IMR-90 (cell line): Measurements from ENCODE around the gene DISC1. TPM values are rescaled to one million over a fixed set of nuclear protein-coding genes. Genes with fewer than 3 reads are reported as not detected.

ENCODE experiments used
- ATAC-seq: fragments of 200-7000 bp; cut with Tn5 transposase; 2 replicates; pipeline ENCODE4 v1.9.1; 2020; ENCODE audit warnings: low read depth, mild to moderate bottlenecking, moderate library complexity
- BruUV-seq: library from RNA; stranded (reverse); fragments of 400-500 nt; replicated peaks from 2 replicates; lab custom pipeline; 2021; lab: Mats Ljungman, UMichigan
- CTCF ChIA-PET: fragments of 300-600 bp; formaldehyde crosslinking; extraction: SDS; loops from one replicate; lab custom pipeline; 2021; ENCODE audit warnings: antibody characterized with exemption; lab: Yijun Ruan, JAX
- POLR2A ChIA-PET: fragments of 300-600 bp; sonication (Branson Sonifier 250); formaldehyde crosslinking; loops from one replicate; lab custom pipeline; 2022; ENCODE audit warnings: antibody characterized with exemption; ENCODE audit not compliant: unreplicated experiment; lab: Charles Lee
- DNase-seq: peaks from one replicate; pipeline ENCODE4 v3.0.0; 2013
- H2AFZ ChIP-seq: replicated peaks from 2 replicates; pipeline ENCODE3; 2013; ENCODE audit warnings: low read length, mild to moderate bottlenecking; ENCODE audit not compliant: poor library complexity
- H2AK5ac ChIP-seq: 2 replicates; pipeline ENCODE4 v1.6.1; 2013; ENCODE audit warnings: low read depth, low read length, inconsistent platforms
- H2AK9ac ChIP-seq: replicated peaks from 2 replicates; pipeline ENCODE3; 2013; ENCODE audit warnings: mild to moderate bottlenecking, low read depth, low read length, moderate library complexity; ENCODE audit not compliant: poor library complexity
- H2BK120ac ChIP-seq: 2 replicates; pipeline ENCODE4 v1.6.1; 2013; ENCODE audit warnings: low read depth, low read length, inconsistent platforms
- H2BK15ac ChIP-seq: 3 replicates; pipeline ENCODE4 v1.6.1; 2013; ENCODE audit warnings: low read depth, low read length, inconsistent platforms
- H2BK20ac ChIP-seq: 2 replicates; pipeline ENCODE4 v1.6.1; 2013; ENCODE audit warnings: low read depth, mild to moderate bottlenecking, inconsistent platforms, low read length, moderate library complexity
- H2BK5ac ChIP-seq: 2 replicates; pipeline ENCODE4 v1.6.1; 2013; ENCODE audit warnings: mild to moderate bottlenecking, low read depth, low read length, inconsistent platforms; ENCODE audit not compliant: poor library complexity, severe bottlenecking
- H3K14ac ChIP-seq: replicated peaks from 2 replicates; pipeline ENCODE4 v1.6.1; 2013; ENCODE audit warnings: low read depth, low read length, inconsistent platforms
- H3K18ac ChIP-seq: 2 replicates; pipeline ENCODE4 v1.6.1; 2013; ENCODE audit warnings: low read depth, low read length, control low read depth
- H3K23ac ChIP-seq: 2 replicates; pipeline ENCODE4 v1.6.1; 2013; ENCODE audit warnings: low read depth, low read length, inconsistent platforms
- H3K27ac ChIP-seq: 2 replicates; pipeline ENCODE4 v1.5.1; 2013; ENCODE audit warnings: mild to moderate bottlenecking, control low read depth, low read length; ENCODE audit not compliant: insufficient read depth
- H3K27me3 ChIP-seq: 2 replicates; pipeline ENCODE4 v1.6.1; 2013; ENCODE audit warnings: low read length; ENCODE audit not compliant: control insufficient read depth, insufficient read depth
- H3K36me3 ChIP-seq: 2 replicates; pipeline ENCODE4 v1.6.1; 2013; ENCODE audit warnings: low read length, mixed read lengths; ENCODE audit not compliant: control insufficient read depth, insufficient read depth
- H3K4ac ChIP-seq: 2 replicates; pipeline ENCODE4 v1.6.1; 2013; ENCODE audit warnings: low read depth, low read length, inconsistent platforms
- H3K4me1 ChIP-seq: 2 replicates; pipeline ENCODE4 v1.6.1; 2013; ENCODE audit warnings: low read length, mixed read lengths; ENCODE audit not compliant: control insufficient read depth, insufficient read depth
- H3K4me2 ChIP-seq: 2 replicates; pipeline ENCODE4 v1.6.1; 2013; ENCODE audit warnings: low read depth, mild to moderate bottlenecking, control low read depth, low read length, moderate library complexity
- H3K4me3 ChIP-seq: 2 replicates; pipeline ENCODE4 v1.5.1; 2013; ENCODE audit warnings: low read depth, mild to moderate bottlenecking, control low read depth, low read length, moderate library complexity; ENCODE audit not compliant: insufficient read depth
- H3K56ac ChIP-seq: 2 replicates; pipeline ENCODE4 v1.6.1; 2013; ENCODE audit warnings: low read length, inconsistent platforms; ENCODE audit not compliant: insufficient read depth; ENCODE audit errors: extremely low read depth
- H3K79me1 ChIP-seq, 2 experiments: 2 replicates each; pipeline ENCODE4 v1.6.1; 2013; ENCODE audit warnings: low read length in 2 of 2, inconsistent platforms in 1 of 2, low read depth in 1 of 2
- H3K9ac ChIP-seq: 2 replicates; pipeline ENCODE4 v1.6.1; 2013; ENCODE audit warnings: low read depth, low read length, control low read depth
- H3K9me1 ChIP-seq: 2 replicates; pipeline ENCODE4 v1.6.1; 2013; ENCODE audit warnings: low read length, inconsistent platforms; ENCODE audit not compliant: insufficient read depth
- H3K9me3 ChIP-seq: 2 replicates; pipeline ENCODE4 v1.6.1; 2013; ENCODE audit warnings: low read length; ENCODE audit not compliant: control insufficient read depth, insufficient read depth
- H4K20me1 ChIP-seq: 2 replicates; pipeline ENCODE4 v1.6.1; 2013; ENCODE audit warnings: low read length, inconsistent platforms; ENCODE audit not compliant: insufficient read depth
- H4K5ac ChIP-seq: 2 replicates; pipeline ENCODE4 v1.6.1; 2013; ENCODE audit warnings: mild to moderate bottlenecking, low read depth, low read length, control low read depth
- H4K8ac ChIP-seq, 2 experiments: 2 replicates each; pipeline ENCODE4 v1.6.1; 2013; ENCODE audit warnings: low read depth in 2 of 2, low read length in 2 of 2, control low read depth in 1 of 2, inconsistent platforms in 1 of 2
- H4K91ac ChIP-seq: 2 replicates; pipeline ENCODE4 v1.6.1; 2013; ENCODE audit warnings: low read depth, low read length, inconsistent platforms; ENCODE audit not compliant: insufficient read depth
- BHLHE40 ChIP-seq: fragments of 150-350 bp; IDR thresholded peaks from 2 replicates; pipeline ENCODE4 v1.6.1; 2016; ENCODE audit warnings: mild to moderate bottlenecking, low read depth, low read length
- CEBPB ChIP-seq: IDR thresholded peaks from 2 replicates; pipeline ENCODE4 v1.6.1; 2012; ENCODE audit warnings: low read depth, low read length, improper control_type of control experiment
- CHD1 ChIP-seq: IDR thresholded peaks from 2 replicates; pipeline ENCODE4 v1.6.1; 2012; ENCODE audit warnings: low read depth, low read length, improper control_type of control experiment
- CTCF ChIP-seq: conservative IDR thresholded peaks from 2 replicates; pipeline ENCODE4 v1.5.1; 2012; ENCODE audit warnings: mild to moderate bottlenecking, low read depth, low read length, improper control_type of control experiment
- ELK1 ChIP-seq: fragments of 150-350 bp; IDR thresholded peaks from 2 replicates; pipeline ENCODE4 v1.6.1; 2016; ENCODE audit warnings: low read depth, mild to moderate bottlenecking, low read length, moderate library complexity, borderline replicate concordance
- FOS ChIP-seq: fragments of 150-350 bp; IDR thresholded peaks from 2 replicates; pipeline ENCODE4 v1.6.1; 2016; ENCODE audit warnings: low read depth, low read length
- MAFK ChIP-seq: IDR thresholded peaks from 2 replicates; pipeline ENCODE4 v1.6.1; 2012; ENCODE audit warnings: low read depth, low read length, improper control_type of control experiment
- MAZ ChIP-seq: IDR thresholded peaks from 2 replicates; pipeline ENCODE4 v1.6.1; 2012; ENCODE audit warnings: low read depth, mild to moderate bottlenecking, low read length, improper control_type of control experiment, moderate library complexity, borderline replicate concordance
- MXI1 ChIP-seq: IDR thresholded peaks from 2 replicates; pipeline ENCODE4 v1.6.1; 2012; ENCODE audit warnings: low read depth, mild to moderate bottlenecking, low read length, moderate library complexity, borderline replicate concordance
- NFE2L2 ChIP-seq: fragments of 150-350 bp; IDR thresholded peaks from 2 replicates; pipeline ENCODE4 v1.6.1; 2016; ENCODE audit warnings: low read depth, mild to moderate bottlenecking, low read length
- POLR2A ChIP-seq: IDR thresholded peaks from 2 replicates; pipeline ENCODE4 v1.6.1; 2012; ENCODE audit warnings: mild to moderate bottlenecking, low read depth, low read length
- RAD21 ChIP-seq: IDR thresholded peaks from 2 replicates; pipeline ENCODE4 v1.6.1; 2012; ENCODE audit warnings: low read length, improper control_type of control experiment
- RCOR1 ChIP-seq: IDR thresholded peaks from 2 replicates; pipeline ENCODE4 v1.6.1; 2012; ENCODE audit warnings: mild to moderate bottlenecking, low read length, improper control_type of control experiment; ENCODE audit not compliant: insufficient replicate concordance
- RFX5 ChIP-seq: IDR thresholded peaks from 2 replicates; pipeline ENCODE4 v1.8.0; 2012; ENCODE audit warnings: low read depth, mild to moderate bottlenecking, low read length, moderate library complexity
- SMC3 ChIP-seq: fragments of 150-350 bp; IDR thresholded peaks from 2 replicates; pipeline ENCODE4 v1.6.1; 2016; ENCODE audit warnings: low read depth, mild to moderate bottlenecking, antibody characterized with exemption, low read length, moderate library complexity
- USF2 ChIP-seq: fragments of 150-350 bp; IDR thresholded peaks from 2 replicates; pipeline ENCODE4 v1.6.1; 2017; ENCODE audit warnings: mild to moderate bottlenecking, antibody characterized with exemption, low read length, low read depth
- WGBS, 2 experiments: methylation state at CpG; one replicate each; pipeline versions ENCODE4 v1.1.5 to v1.1.7; 2013; ENCODE audit warnings: missing lambda C conversion rate in 2 of 2; ENCODE audit not compliant: insufficient read length in 1 of 2; ENCODE audit errors: extremely low coverage in 2 of 2; 5-methylcytosine and 5-hydroxymethylcytosine counted together
- dilution Hi-C: fragments of 300-500 bp; cut with HindIII; formaldehyde crosslinking; loops from one replicate; pipeline ENCODE4 v1.14.3; 2018; ENCODE audit warnings: low sequenced_read_pairs; ENCODE audit not compliant: unreplicated experiment
- in situ Hi-C: fragments of 300-500 bp; cut with MboI; formaldehyde crosslinking; loops from 3 replicates; pipeline ENCODE4 v1.14.3; 2019; ENCODE audit warnings: low sequenced_read_pairs, inconsistent platforms, mixed read lengths
- intact Hi-C: fragments of 100-400 bp; cut with micrococcal nuclease; formaldehyde crosslinking; loops from 2 replicates; pipeline ENCODE4 v1.10.0; 2022
- polyA plus RNA-seq, 3 experiments: library from polyadenylated mRNA; depleted of rRNA; stranded (reverse); fragments of >200 nt; gene quantifications; 2 replicates each; pipeline ENCODE4 v1.2.3, GENCODE V29; 2012; ENCODE audit warnings: low replicate concordance in 1 of 3
- total RNA-seq: library from RNA; depleted of rRNA; stranded (reverse); fragments of >200 nt; gene quantifications from 2 replicates; pipeline ENCODE4 v1.2.3, GENCODE V29; 2012

The DISC1 gene
- total and polyA plus RNA-seq, 2 of the 4 experiments (the other 2 are of a cell fraction) = 2.2 to 7.0 TPM

- ATAC-seq = no peak
- dilution Hi-C loops = no loop called here
- POLR2A ChIA-PET = no interaction called here
- H3K27me3 ChIP-seq = no peaks in the 10 kb centered on the region
- peak overlapping the region; percentile 14; the same call in 1 of the 2 replicates for H2BK20ac ChIP-seq
- CTCF ChIA-PET = interaction anchor here (1.3 kb wide), 1 partner anchor 20 kb away, joined by 6 read pairs; no protein-coding TSS in a partner anchor
- H2AFZ ChIP-seq = no peak overlapping the region
- peak overlapping the region; percentile 24; the same call in 1 of the 2 replicates for H3K23ac ChIP-seq
- no peak overlapping the region for H2AK9ac ChIP-seq
- H3K4me1 ChIP-seq = peaks cover 10% of the 10 kb centered on the region
- no peak overlapping the region for H3K56ac ChIP-seq
- 0 out of 2 replicates have a peak overlapping the region, but pooled peaks have one; percentile 42 for H2BK120ac ChIP-seq
- no peak overlapping the region for H3K4me2 ChIP-seq
- H3K9ac ChIP-seq = no peak overlapping the region
- H3K18ac ChIP-seq = no peak overlapping the region
- H3K9me3 ChIP-seq = no peaks in the 10 kb centered on the region
- H3K79me1 ChIP-seq = no peaks in the 10 kb centered on the region
- BruUV-seq = no TSS peak
- no peak for DNase-seq
- H2BK15ac ChIP-seq = no peak overlapping the region
- no peak overlapping the region for H3K4me3 ChIP-seq
- in situ Hi-C loops = no loop called here
- H3K9me1 ChIP-seq = peaks cover 5% of the 10 kb centered on the region; the same call in 1 of the 2 replicates
- H2BK5ac ChIP-seq = peak overlapping the region; percentile 28
- H4K5ac ChIP-seq = no peak overlapping the region
- H4K91ac ChIP-seq = no peak overlapping the region
- peak overlapping the region in 1 of 2 experiments; percentile 56; a peak in 1 of 4 replicates for H4K8ac ChIP-seq
- no peak overlapping the region for H3K4ac ChIP-seq
- H3K14ac ChIP-seq = no peak overlapping the region
- no peak for TF ChIP-seq MAZ
- TF ChIP-seq ELK1 = no peak
- no peak for TF ChIP-seq MAFK
- no peak for TF ChIP-seq RAD21
- no peak for TF ChIP-seq POLR2A
- no peak for TF ChIP-seq RCOR1
- no peak for TF ChIP-seq CHD1
- TF ChIP-seq FOS = no peak
- no peak for TF ChIP-seq MXI1
- no peak for TF ChIP-seq SMC3
- no peak for TF ChIP-seq RFX5
- TF ChIP-seq BHLHE40 = no peak
- TF ChIP-seq NFE2L2 = no peak
- TF ChIP-seq USF2 = no peak
- no peak for TF ChIP-seq CEBPB
- no peak for TF ChIP-seq CTCF
- H3K36me3 ChIP-seq = peaks cover 3% of the 10 kb centered on the region; the same call in 1 of the 2 replicates
- intact Hi-C loops = no loop called here
- H2AK5ac ChIP-seq = no peak overlapping the region
- WGBS, 2 experiments = 100% methylated on average over 1 of the region's 5 CpGs; no CpG with 5 or more reads in 1 of the 2 experiments
- H4K20me1 ChIP-seq = no peaks in the 10 kb centered on the region
- no peak overlapping the region for H3K27ac ChIP-seq
Observed at GRCh38 chr1:231776757-231777062, 150.1 kb downstream of the DISC1 start.
